GM18861 (cell line): Measurements from ENCODE around the gene FSCN2.
A peak's percentile ranks its signal among the peaks of the same experiment; 100 is the strongest.

Experiments used
- ATAC-seq: cut with Tn5 transposase; IDR thresholded peaks from one replicate; pipeline ENCODE4 v1.9.1; 2021; ENCODE audit not compliant: unreplicated experiment

FSCN2 gene

GRCh38 chr17:81553018-81553615, 24.9 kb downstream of the FSCN2 start:
- peak; percentile 29 for ATAC-seq

GRCh38 chr17:81553616-81554181, 25.5 kb downstream of the FSCN2 start:
- no peak for ATAC-seq

GRCh38 chr17:81556175-81556691, 28.1 kb downstream of the FSCN2 start:
- ATAC-seq, result no peak

GRCh38 chr17:81556863-81557262, 28.7 kb downstream of the FSCN2 start:
- no peak for ATAC-seq

GRCh38 chr17:81557276-81558114, 29.3 kb downstream of the FSCN2 start:
- no peak for ATAC-seq

GRCh38 chr17:81558115-81558468, 29.9 kb downstream of the FSCN2 start:
- no peak for ATAC-seq

- ATAC-seq, result no peak
Measured at GRCh38 chr17:81558941-81559806, 31.0 kb downstream of the FSCN2 start.

GRCh38 chr17:81561494-81561885, 33.3 kb downstream of the FSCN2 start:
- ATAC-seq, result no peak

GRCh38 chr17:81563861-81564586, 35.8 kb downstream of the FSCN2 start:
- no peak for ATAC-seq

- no peak for ATAC-seq
Measured at GRCh38 chr17:81564778-81565177, 36.6 kb downstream of the FSCN2 start.

GRCh38 chr17:81565231-81565630, 37.1 kb downstream of the FSCN2 start:
- no peak for ATAC-seq

- ATAC-seq, result no peak
Measured at GRCh38 chr17:81566461-81567126, 38.4 kb downstream of the FSCN2 start.

GRCh38 chr17:81567191-81567590, 39.0 kb downstream of the FSCN2 start:
- no peak for ATAC-seq

- no peak for ATAC-seq
Measured at GRCh38 chr17:81568416-81568815, 40.2 kb downstream of the FSCN2 start.

GRCh38 chr17:81569986-81570514, 41.9 kb downstream of the FSCN2 start:
- ATAC-seq, result no peak

GRCh38 chr17:81570964-81571363, 42.8 kb downstream of the FSCN2 start:
- ATAC-seq, result no peak

- ATAC-seq, result no peak
Measured at GRCh38 chr17:81572563-81573168, 44.5 kb downstream of the FSCN2 start.

- ATAC-seq, result no peak
Measured at GRCh38 chr17:81573794-81574642, 45.8 kb downstream of the FSCN2 start.

- no peak for ATAC-seq
Measured at GRCh38 chr17:81574643-81574956, 46.4 kb downstream of the FSCN2 start.
